ENCODE measurements around the gene PAM. TPM values are rescaled to one million over a fixed set of nuclear protein-coding genes. Genes with fewer than 3 reads are reported as not detected.

The PAM gene
- total RNA-seq, 1 donor from 2014 or later = 171 TPM

GRCh38 chr5:102931085-102931725 is 176.1 kb downstream of the PAM start:
- intact Hi-C loops (cut with DNase I) = no loop called here
- no peak overlapping the region for H3K4me3 ChIP-seq
- no peak for DNase-seq

GRCh38 chr5:102932781-102933180 is 177.7 kb downstream of the PAM start:
- intact Hi-C loops (cut with DNase I) = no loop called here
- Histone ChIP-seq H3K9me3 (no peaks in the 10 kb centered on the region), H3K36me3 (peaks cover 10% of the 10 kb centered on the region), H3K4me1 (no peaks in the 10 kb centered on the region), H3K4me3 (no peak overlapping the region), H3K27me3 (ENCODE audit: low read depth) (no peaks in the 10 kb centered on the region), H3K27ac (no peak overlapping the region)
- DNase-seq = no peak
- no peak for TF ChIP-seq CTCF (IDR thresholded peaks at IDR 0.05)
- no peak for ATAC-seq

More at GRCh38 chr5:102931085-102931725, 176.1 kb downstream of the PAM start:
- TF ChIP-seq CTCF (IDR thresholded peaks at IDR 0.05) = no peak
- Histone ChIP-seq H3K27ac (no peak overlapping the region), H3K27me3 (ENCODE audit: low read depth) (no peaks in the 10 kb centered on the region), H3K4me1 (no peaks in the 10 kb centered on the region), H3K9me3 (no peaks in the 10 kb centered on the region), H3K36me3 (peaks cover 22% of the 10 kb centered on the region)
- ATAC-seq = no peak

GRCh38 chr5:102933316-102933715 is 178.2 kb downstream of the PAM start:
- intact Hi-C loops (cut with DNase I) = no loop called here
- no peak overlapping the region for H3K4me3 ChIP-seq
- H3K4me1 ChIP-seq = no peaks in the 10 kb centered on the region
- DNase-seq (no peak), ATAC-seq (no peak)
- H3K27me3 ChIP-seq (ENCODE audit: low read depth) = no peaks in the 10 kb centered on the region
- no peak overlapping the region for H3K27ac ChIP-seq
- peaks cover 10% of the 10 kb centered on the region for H3K36me3 ChIP-seq
- no peak for TF ChIP-seq CTCF (IDR thresholded peaks at IDR 0.05)
- H3K9me3 ChIP-seq = no peaks in the 10 kb centered on the region

DNA sequence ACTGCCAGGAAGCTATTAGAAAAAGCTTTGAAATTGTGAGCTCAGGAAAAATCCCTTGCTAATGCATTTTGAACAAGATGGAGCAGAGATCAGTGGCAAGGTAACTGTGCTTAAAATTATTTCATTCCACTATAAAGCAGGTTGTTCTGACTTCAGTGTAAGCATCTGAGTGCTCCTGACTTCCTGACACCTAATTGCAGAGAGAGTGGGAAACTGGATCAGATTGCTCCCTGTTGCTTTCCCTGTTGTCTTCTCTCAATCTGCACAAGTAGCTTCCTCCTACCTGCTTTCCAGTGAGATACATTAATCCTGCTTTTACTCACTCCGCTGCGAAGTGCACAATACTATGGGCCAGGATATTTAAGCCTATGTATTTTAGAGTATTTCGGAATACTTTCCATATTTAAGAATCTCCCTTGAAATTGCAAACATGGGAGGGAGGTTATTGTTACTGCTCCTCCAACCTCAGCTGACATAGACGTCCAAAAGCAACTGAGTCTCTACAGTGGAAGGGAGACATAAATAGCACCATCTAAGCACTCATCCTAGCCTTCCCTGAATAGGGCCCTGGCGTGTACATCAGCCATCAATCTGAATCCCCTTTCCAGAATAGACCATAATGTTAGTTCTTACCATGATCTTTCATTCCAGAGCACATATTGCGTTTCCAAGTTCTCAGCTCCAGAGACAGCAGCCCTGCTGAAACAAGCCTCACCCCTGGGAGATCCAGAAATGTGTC is 178.8 kb downstream of the PAM start:
- H3K27ac ChIP-seq = no peak overlapping the region
- H3K36me3 ChIP-seq = peaks cover 10% of the 10 kb centered on the region
- H3K4me1 ChIP-seq = no peaks in the 10 kb centered on the region
- intact Hi-C loops (cut with DNase I) = no loop called here
- no peaks in the 10 kb centered on the region for H3K27me3 ChIP-seq (ENCODE audit: low read depth)
- H3K4me3 ChIP-seq = no peak overlapping the region
- no peak for TF ChIP-seq CTCF (IDR thresholded peaks at IDR 0.05)
- H3K9me3 ChIP-seq = no peaks in the 10 kb centered on the region
- no peak for DNase-seq
- ATAC-seq = no peak

- Histone ChIP-seq H3K27ac (no peak overlapping the region), H3K9me3 (no peaks in the 10 kb centered on the region), H3K4me3 (no peak overlapping the region), H3K27me3 (ENCODE audit: low read depth) (no peaks in the 10 kb centered on the region), H3K4me1 (no peaks in the 10 kb centered on the region), H3K36me3 (peaks cover 10% of the 10 kb centered on the region)
- intact Hi-C loops (cut with DNase I) = no loop called here
- DNase-seq (no peak), ATAC-seq (no peak)
- no peak for TF ChIP-seq CTCF (IDR thresholded peaks at IDR 0.05)
These were observed 182.8 kb downstream of the PAM start for GRCh38 chr5:102937894-102938293.

All from lower lobe of right lung (tissue), 2 donors.